Measurements from ENCODE around the gene HBG2.

The HBG2 gene

DNA sequence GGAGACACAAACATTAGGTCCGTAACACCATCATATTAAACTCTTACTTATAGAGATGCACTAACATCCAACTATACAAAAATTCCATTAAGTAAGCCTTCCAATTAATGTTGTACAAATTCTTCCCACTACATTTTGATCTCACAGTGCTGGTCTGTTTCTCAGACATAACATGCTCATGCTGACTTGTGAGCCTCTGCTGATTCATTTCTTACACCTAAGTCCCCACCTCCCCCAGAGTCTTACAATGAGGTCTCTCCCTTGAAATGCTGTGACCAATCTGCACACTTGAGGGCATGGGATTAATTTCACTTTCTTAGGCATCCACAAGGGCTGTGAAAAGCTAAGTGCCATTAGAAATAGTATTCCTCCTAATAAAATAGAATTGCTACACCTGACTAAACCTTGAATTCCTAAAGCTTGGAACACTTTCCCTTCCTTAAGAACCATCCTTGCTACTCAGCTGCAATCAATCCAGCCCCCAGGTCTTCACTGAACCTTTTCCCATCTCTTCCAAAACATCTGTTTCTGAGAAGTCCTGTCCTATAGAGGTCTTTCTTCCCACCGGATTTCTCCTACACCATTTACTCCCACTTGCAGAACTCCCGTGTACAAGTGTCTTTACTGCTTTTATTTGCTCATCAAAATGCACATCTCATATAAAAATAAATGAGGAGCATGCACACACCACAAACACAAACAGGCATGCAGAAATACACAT is 6.9 kb downstream of the HBG2 start:
- no peak for DNase-seq

DNA sequence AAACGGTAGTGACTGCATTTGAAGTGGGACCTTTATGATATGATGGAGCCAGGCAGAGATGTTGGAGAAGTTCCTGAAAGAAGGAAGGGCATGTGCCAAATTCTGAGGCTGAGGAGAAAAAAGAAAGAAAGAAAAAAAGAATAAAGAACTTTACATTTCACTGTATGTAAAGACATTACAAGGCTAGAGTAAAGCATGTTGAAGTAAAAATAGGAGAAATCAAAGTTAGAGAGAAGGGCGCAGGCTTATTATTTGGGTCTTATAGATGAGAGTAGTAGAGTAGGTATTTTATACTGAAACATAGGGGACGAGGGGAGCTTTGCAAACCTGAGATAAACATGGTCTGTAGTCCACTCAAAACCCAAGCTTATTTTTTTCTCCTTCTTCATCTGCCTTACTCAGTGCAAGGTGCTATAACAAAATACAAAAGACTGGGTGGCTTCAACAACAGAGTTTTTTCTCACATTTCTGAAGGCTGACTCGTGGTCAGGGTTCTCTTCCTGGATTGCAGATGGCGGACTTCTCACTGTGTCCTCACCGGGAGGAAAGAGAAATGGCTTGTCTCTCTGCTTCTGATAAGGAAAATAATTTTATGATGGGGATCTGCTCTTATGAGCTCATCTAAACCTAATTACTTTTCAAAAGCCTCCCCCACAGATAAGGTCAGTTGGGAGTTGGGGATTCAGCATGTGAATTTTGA is 7.7 kb downstream of the HBG2 start:
- no peak for DNase-seq

DNA sequence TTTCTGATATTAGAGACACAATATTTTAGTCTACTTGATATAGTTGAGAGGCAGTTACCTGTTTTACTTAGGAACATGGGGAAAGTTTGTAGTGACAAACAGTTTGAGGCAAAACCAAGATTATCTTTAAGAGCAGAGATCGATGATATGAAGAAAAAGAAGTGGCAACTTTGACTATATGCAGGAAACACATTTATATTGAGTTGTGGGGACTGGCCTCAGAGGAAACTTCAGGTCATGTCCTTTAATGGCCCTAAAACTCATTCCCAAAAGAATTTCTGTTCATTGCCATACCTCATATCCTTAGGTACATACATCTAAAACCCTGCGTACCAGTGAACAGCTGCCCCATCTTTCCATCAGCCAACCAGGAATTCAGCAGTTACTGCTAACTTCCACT is 9.4 kb downstream of the HBG2 start:
- no peak for DNase-seq

DNA sequence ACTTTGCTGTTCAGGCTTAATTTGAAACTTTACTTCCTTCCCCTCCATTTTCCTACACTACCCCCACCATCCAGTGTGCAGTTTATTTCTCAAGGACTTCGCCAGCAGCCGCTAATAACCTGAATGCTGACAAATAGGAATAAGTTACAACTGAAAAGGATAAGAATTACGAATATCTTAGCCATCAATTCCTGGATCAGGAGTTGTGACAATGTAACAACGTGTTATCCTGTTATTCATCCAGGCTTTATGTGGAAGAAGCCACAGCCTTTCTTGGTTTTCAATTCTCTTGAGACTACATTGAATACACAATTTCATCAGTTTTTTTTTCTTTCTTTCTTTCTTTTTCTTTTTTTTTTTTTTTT is 10.8 kb downstream of the HBG2 start:
- DNase-seq, result no peak

DNA sequence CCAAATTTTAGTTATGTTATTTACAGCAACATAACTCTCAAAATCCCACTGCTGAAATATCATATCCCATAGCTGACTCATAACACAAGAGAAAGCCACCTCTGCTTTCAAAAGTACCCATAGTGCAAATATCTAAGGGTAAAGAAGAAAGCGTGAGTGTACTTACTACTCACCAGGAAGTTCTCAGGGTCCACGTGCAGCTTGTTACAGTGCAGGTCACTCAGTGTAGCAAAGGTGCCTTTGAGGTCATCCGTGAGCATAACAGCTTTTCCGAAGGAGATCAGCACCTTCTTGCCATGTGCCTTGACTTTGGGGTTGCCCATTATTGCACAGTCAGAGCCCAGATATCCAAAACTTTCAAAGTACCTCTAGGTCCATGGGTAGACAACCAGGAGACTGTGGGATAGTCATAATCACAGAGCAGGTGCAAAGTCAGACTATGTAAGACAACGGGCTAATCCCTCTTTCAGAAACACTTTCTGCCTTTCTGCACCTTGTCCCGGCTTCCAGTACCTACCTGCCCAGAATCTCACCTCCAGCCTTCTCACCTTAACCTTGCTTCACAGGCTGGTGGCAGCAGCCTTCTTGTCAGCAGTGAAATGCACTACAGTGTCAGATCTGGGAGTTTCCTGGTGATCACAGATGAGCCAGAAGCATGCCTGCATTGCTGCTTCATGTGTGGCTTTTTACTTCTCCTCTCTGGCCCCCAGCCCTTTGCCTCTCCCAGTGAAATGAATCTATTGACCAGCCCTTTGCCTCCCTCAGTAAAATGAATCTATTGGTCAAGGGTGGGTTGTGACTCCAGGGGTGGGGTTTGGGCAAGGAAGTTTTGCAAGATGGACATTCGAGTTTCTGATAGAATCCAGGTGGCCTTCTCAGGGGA is 11.4 kb downstream of the HBG2 start:
- DNase-seq, result no peak

DNA sequence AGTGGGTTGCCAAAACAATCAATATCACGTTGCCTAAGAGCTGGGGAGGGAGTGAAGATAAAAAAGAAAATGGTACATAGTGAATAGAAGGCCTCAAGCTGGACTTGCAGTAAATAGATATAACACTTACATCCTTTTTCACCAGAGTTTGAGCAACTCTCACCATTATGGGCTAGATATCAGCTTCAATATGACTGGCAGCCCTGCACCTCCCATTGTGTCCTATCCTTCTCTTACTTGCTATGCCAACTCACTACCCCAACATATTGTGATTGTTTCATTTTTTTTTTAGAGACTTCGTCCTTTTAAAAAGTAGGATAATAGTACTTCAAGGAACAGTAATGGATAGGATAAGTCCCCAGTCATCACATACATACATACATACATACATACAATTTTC is 12.4 kb downstream of the HBG2 start:
- DNase-seq, result no peak

DNA sequence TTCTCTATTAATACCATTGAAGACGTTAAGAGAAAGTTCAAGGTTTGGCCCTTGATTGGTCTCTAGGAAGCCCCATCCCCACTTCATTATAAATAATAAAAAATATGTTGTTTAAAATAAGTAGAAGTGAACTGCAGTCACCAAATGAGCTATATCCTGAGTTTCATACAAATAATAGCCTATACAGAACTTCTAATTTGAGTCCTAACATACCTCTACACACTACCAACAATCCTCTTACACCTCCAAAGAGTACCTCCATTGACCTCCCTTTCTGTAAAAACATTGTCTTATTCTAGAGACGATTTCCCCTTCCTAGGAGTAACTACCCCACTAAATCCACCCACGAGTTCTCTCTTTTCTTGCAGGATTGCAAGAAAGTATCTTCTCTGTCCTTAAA is 13.1 kb downstream of the HBG2 start:
- no peak for DNase-seq

DNA sequence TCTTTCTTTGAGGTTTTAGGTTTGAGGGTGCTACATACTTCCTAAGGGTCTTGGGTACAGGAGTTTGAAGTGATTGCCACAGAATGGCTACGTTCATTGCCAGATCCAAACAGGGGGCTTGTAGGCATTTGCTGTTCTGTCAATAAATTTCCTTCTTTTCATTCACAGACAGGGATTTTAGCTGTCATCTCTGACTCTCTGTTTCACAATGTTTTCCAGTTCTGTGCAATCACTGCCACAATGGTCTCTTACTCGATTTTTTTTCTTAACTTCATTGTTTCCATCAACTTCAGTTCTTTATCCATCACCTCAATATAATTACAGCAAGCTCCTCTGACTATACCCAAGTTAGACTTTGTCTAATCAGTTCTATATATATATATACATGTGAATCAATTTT is 14.1 kb downstream of the HBG2 start:
- no peak for DNase-seq

DNA sequence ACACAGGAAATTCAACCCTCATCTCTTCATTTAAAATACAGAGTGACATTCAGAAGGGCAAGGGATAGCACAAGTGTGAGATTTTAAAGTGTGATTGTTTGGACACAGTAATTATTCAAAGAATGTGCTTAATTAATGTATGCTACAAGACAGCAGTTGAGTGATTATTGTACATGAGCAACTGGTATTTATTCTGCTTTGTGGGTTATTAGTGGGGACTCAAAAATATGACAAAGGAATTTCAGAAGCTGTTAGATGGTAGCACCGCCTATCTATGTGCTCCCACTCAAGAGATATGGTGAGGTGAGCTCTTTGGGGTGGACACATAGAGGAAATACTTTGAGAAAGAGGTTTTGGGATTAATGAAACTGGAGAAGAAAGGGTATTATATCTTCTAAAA is 14.5 kb downstream of the HBG2 start:
- DNase-seq, result no peak

DNA sequence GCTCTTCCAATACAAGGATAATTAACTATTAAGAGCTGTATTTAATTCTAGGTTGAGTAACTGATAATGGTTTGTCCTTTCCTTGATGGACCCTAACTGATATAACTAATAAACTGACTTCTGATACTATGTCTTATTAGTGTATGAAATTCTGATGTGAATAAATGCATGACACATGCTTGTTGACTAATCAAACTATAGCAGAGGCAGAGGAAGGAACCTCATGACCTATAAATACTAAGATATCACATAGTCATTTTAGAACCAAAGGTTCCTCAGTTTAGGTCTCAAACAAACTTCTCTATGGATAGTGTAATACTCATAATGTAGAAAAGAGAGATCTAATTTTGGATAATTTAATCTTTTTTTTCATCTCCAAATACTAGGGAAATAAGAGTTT is 15.5 kb downstream of the HBG2 start:
- no peak for DNase-seq

DNA sequence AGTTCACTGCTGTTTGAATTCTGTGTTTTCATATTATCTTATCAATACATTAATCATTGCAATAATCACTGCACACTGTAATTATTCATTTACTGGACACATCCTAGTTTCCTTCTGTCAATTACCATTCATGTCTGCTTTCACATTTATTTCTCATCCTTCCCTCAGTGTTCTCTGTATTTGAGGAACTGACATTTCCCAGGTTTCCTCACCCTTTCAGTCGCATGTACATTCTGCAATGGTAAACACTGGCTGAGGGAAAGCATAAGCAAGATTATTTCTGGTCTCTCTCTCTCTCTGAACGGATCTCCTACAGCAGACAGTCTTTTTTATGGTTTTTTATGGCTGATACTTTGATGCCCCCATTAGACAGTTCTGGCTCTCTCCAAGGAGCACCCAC is 16.1 kb downstream of the HBG2 start:
- no peak for DNase-seq

DNA sequence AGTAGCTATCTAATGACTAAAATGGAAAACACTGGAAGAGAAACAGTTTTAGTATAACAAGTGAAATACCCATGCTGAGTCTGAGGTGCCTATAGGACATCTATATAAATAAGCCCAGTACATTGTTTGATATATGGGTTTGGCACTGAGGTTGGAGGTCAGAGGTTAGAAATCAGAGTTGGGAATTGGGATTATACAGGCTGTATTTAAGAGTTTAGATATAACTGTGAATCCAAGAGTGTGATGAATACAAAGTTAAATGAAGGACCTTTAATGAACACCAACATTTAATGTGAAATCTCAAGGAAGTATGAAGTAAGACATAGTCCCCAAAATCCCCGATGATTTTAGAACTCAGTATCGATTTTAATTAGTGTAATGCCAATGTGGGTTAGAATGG is 17.2 kb downstream of the HBG2 start:
- DNase-seq, result no peak

DNA sequence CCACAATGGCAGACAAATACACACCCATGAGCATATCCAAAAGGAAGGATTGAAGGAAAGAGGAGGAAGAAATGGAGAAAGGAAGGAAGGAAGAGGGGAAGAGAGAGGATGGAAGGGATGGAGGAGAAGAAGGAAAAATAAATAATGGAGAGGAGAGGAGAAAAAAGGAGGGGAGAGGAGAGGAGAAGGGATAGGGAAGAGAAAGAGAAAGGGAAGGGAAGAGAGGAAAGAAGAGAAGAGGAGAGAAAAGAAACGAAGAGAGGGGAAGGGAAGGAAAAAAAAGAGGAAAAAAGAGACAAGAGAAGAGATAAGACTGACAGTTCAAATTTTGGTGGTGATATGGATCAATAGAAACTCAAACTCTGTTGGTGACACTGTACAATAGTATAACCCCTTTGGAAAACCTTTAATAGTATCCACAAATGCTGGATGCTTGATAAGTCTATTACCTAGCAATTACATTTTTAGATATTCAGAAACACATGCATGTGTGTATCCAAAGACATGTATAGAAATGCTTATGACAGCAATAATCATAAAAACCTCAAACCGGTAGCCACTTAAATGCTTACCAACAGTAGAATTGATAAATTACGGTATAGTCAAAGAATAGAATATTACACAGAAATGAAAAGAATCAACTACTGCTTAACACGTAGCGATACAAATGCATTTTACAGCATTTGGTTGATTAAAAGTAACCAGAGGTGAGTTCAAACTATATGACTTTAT is 19.1 kb downstream of the HBG2 start:
- DNase-seq, result no peak

DNA sequence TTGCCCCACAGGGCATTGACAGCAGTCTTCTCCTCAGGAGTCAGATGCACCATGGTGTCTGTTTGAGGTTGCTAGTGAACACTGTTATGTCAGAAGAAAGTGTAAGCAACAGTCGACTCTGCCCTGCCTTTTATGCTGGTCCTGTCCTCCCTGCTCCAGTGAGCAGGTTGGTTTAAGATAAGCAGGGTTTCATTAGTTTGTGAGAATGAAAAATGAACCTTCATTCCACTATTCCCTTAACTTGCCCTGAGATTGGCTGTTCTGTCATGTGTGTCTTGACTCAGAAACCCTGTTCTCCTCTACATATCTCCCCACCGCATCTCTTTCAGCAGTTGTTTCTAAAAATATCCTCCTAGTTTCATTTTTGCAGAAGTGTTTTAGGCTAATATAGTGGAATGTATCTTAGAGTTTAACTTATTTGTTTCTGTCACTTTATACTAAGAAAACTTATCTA is 20.2 kb downstream of the HBG2 start, which contains the start of gene HBD:
TSS of gene HBD (minus strand) at position 103 of the 454 bp plus-strand sequence. CDS start at position 53, 50 bp downstream.
- DNase-seq, result no peak

DNA sequence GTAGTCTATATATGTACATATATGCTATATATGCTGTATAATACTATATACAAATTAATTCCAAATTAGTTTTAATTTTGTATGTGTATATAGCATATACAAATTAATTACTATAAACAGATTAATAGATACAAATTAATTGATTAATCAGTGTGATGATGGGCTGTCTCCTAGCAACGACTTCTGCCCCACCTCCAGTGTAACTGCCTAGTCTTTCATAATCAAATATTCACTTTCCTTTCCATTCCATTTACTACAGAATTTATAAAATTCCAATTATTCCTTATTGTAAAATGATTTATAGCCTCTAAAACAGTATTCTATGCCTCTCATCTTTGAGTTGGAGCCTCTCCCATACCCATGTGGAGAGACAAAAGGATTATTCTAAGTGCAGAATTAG is 21.3 kb downstream of the HBG2 start:
- no peak for DNase-seq

DNA sequence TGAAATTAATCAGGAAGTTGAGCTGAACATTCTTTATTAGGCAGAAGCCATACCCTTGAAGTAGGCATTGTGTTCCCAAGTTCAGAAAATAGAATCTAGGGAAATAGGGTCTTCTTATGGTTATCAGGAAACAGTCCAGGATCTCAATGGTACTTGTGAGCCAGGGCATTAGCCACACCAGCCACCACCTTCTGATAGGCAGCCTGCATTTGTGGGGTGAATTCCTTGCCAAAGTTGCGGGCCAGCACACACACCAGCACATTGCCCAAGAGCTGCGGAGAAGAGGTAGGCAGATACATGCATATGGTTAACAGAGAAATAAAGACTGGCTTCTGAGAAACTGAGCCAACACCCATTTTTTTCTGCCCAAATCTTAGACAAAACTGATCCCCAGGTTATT is 21.8 kb downstream of the HBG2 start:
- no peak for DNase-seq

DNA sequence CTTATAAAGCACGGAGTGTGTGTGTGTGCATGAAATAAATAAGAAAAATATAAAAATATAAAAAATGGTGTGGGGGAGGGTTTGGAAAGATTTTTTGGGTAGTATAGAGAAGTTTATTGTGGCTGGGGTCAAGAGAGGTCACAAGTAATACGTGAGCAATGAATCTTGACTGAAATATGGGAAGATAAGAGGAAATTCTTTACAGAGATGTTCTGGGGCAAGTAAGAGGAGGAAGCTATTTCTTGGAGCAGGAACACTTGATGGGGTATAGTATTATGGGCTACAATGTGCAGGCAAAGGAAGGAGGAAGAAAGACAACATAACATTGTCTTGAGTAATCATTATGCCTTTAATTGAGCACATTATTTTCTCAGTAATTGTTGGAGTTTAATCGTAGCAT is 22.4 kb downstream of the HBG2 start:
- no peak for DNase-seq

DNA sequence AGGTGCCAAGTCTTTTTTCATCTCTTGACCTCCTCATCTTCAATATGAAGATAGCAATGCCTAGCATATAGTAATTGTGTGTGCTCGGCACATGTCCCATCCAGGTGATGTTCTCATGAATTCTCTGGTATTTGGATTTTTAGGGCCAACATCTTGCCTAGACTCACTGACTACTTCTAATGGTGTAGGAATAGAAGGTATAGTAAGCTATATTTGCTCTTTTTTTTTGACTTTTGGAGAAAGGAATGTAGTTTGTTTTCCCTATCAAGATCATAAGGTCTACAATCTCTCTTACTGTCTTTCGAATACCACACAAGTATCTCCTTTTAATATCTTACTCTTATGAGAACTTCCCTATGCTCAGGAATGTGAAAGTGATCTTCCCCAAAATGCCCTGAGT is 23.5 kb downstream of the HBG2 start:
- DNase-seq, result no peak

DNA sequence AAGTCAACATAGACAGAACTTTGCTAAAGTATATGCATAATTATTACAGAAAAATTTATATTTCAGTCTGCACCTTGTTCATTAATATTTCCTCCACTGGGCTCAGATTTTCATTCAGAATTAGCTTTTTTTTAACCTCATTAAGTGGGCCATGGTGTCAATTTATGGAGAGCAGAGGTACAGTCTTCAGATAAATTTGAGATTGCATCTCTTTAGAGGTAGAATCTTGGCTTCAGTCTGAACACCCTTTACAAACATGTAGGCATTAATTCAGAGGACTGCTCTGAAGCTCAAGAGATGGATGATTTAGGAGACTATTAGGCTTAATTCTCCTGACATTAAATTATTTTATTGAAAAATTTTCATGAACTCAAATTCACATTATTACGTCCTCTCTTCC is 24.3 kb downstream of the HBG2 start:
- DNase-seq, result no peak

DNA sequence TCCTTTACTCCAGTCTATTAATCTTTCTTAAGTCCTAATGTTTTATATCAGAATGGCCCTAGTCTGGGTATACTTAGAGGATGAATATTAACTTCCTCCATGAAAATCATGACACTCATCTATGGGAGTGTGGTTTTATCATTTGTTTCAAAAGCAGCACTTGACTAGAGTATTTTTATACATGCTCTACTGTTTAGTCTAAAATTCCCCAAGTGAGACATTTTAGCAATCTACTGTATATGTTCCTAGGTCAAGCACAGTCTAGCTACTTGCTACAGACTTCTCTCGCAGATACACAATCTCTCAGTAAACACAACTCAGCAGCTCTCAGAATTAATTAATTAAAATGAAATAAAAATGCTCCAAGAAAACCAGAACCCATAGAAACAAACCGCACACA is 24.8 kb downstream of the HBG2 start:
- no peak for DNase-seq

DNA sequence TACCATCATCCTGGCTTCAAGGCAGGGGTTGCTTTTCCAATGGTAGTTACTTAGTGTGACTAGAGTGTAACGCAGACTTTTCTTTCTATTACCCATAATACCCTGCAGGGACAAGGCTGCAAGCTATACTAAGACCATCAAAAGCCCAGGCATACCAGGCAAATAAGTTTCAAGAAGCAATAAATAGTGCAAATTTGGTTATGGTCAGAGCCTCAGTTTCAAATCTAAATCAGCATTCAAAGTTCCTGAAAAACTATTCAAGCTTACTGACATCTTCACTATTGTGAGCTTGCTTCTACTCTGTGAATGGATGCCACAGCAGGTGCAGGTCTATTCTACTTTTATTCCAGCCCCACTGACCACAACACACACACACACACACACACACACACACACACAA is 25.2 kb downstream of the HBG2 start:
- DNase-seq, result no peak

DNA sequence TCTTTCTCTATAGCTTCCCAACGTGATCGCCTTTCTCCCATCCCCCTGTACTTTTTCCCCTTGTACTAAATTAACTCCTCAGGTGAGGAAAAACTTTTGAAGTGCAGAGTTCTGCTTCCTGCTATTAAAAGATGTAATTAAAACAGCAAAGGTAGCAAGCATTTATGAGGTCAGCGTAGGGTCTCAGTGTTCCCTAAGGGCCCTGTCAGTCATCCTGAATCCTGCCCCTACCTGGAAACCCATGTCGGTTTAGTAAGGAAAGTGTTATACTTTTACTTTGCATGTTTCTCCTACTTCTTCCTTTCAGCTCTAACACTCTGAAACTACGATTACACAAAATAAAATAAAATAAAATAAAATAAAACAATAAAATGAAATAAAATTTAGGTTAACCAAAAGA is 26.5 kb downstream of the HBG2 start:
- DNase-seq, result no peak

DNA sequence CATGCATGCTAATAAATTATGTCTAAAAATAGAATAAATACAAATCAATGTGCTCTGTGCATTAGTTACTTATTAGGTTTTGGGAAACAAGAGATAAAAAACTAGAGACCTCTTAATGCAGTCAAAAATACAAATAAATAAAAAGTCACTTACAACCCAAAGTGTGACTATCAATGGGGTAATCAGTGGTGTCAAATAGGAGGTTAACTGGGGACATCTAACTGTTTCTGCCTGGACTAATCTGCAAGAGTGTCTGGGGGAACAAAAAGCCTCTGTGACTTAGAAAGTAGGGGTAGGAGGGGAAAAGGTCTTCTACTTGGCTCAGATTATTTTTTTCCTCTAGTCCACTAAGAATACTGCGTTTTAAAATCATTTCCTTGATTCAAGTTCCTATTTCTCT is 26.9 kb downstream of the HBG2 start:
- no peak for DNase-seq

All from activated naive CD4-positive, alpha-beta T cell treated with Interleukin-2 at 50 U/mL for 16 hours (primary cell).